Sigmoid colon (tissue), 7 donors: ENCODE measurements around the gene GABRB1. TPM values are rescaled to one million over a fixed set of nuclear protein-coding genes. Genes with fewer than 3 reads are reported as not detected.
"Not testable (repeated sequence)": the region's sequence is repeated elsewhere in the genome, so short reads cannot be mapped to it uniquely, and the experiment has no call there.

Source experiments
- DNase-seq: peaks from one replicate; pipeline ENCODE4 v3.0.0-alpha.2; 2019
- H3K27ac ChIP-seq, 4 donors: fragments of 200-600 bp; sonication (generic); one replicate each; pipeline ENCODE4 v1.5.1; 2016 to 2019; ENCODE audit warnings: mild to moderate bottlenecking in 1 of 4
- H3K27me3 ChIP-seq, 3 donors: fragments of 200-600 bp; sonication (generic); one replicate each; pipeline ENCODE4 v1.5.1; 2019; ENCODE audit warnings: mild to moderate bottlenecking in 1 of 3
- H3K36me3 ChIP-seq, 4 donors: fragments of 200-600 bp; sonication (generic); one replicate each; pipeline ENCODE4 v1.5.1; 2016 to 2019
- H3K4me1 ChIP-seq, 4 donors: fragments of 200-600 bp; sonication (generic); one replicate each; pipeline ENCODE4 v1.5.1; 2017 to 2019
- H3K4me3 ChIP-seq, 4 donors: fragments of 200-600 bp; sonication (generic); one replicate each; pipeline ENCODE4 v1.5.1; 2017 to 2019; ENCODE audit warnings: mild to moderate bottlenecking in 2 of 4, moderate library complexity in 1 of 4
- H3K9me3 ChIP-seq, 4 donors: fragments of 200-600 bp in 3 of 4; sonication (generic) in 3 of 4; one replicate each; pipeline versions ENCODE4 v1.5.1 to v1.6.1; 2013 to 2019
- EP300 ChIP-seq, 4 donors: sonication (generic); formaldehyde crosslinking; IDR thresholded peaks; one replicate each; pipeline ENCODE4 v1.6.1; 2017; ENCODE audit warnings: antibody characterized with exemption in 4 of 4
- POLR2A ChIP-seq, 2 donors: fragments of 450-650 bp; IDR thresholded peaks; one replicate each; pipeline ENCODE4 v1.6.1; 2016; ENCODE audit warnings: antibody characterized with exemption in 2 of 2, mild to moderate bottlenecking in 2 of 2, moderate library complexity in 2 of 2
- POLR2AphosphoS5 ChIP-seq, 4 donors: sonication (generic); formaldehyde crosslinking; IDR thresholded peaks; one replicate each; pipeline ENCODE4 v1.6.1; 2017; ENCODE audit warnings: antibody characterized with exemption in 4 of 4
- WGBS, 2 donors: extraction: QIAGEN DNeasy Blood & Tissue Kit; methylation state at CpG; one replicate each; pipeline ENCODE4 v1.1.7; 2013; 5-methylcytosine and 5-hydroxymethylcytosine counted together
- intact Hi-C: fragments of 100-400 bp; cut with DNase I; formaldehyde crosslinking; loops from one replicate; pipeline ENCODE4 v1.15.1; 2023
- polyA plus RNA-seq, 3 donors: library from polyadenylated mRNA; stranded (reverse); fragments of 200-250 nt; gene quantifications; one replicate each; pipeline ENCODE4 v1.2.3, GENCODE V29; 2013
- total RNA-seq, 4 donors: library from RNA; depleted of rRNA; stranded (reverse); fragments of >200 nt; gene quantifications; one replicate each; pipeline ENCODE4 v1.1.0, GENCODE V29; 2016
- TF ChIP-seq, protein P1 (sequence below), 4 experiments: fragments of 450-650 bp in 3 of 4; fragments of 200-600 bp in 1 of 4; IDR thresholded peaks; one replicate each; pipeline ENCODE4 v1.5.1; 2016 to 2019; ENCODE audit warnings: antibody characterized with exemption in 4 of 4, mild to moderate bottlenecking in 3 of 4, moderate library complexity in 2 of 4
- donor health status: healthy with polysubstance abuse.
- donor health status: Bipolar disorder and iron deficiency.
- donor health status: healthy.

The GABRB1 gene
- total and polyA plus RNA-seq, 7 donors: 0.22 to 1.7 (median 0.49) TPM; not detected in 2

GRCh38 chr4:47274901-47275300, 243.5 kb downstream of the GABRB1 start:
- TF ChIP-seq POLR2AphosphoS5 (IDR thresholded peaks at IDR 0.05) (no peak), POLR2A (IDR thresholded peaks at IDR 0.05) (no peak), EP300 (IDR thresholded peaks at IDR 0.05) (no peak)
- TF ChIP-seq, protein P1, sequence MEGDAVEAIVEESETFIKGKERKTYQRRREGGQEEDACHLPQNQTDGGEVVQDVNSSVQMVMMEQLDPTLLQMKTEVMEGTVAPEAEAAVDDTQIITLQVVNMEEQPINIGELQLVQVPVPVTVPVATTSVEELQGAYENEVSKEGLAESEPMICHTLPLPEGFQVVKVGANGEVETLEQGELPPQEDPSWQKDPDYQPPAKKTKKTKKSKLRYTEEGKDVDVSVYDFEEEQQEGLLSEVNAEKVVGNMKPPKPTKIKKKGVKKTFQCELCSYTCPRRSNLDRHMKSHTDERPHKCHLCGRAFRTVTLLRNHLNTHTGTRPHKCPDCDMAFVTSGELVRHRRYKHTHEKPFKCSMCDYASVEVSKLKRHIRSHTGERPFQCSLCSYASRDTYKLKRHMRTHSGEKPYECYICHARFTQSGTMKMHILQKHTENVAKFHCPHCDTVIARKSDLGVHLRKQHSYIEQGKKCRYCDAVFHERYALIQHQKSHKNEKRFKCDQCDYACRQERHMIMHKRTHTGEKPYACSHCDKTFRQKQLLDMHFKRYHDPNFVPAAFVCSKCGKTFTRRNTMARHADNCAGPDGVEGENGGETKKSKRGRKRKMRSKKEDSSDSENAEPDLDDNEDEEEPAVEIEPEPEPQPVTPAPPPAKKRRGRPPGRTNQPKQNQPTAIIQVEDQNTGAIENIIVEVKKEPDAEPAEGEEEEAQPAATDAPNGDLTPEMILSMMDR (IDR thresholded peaks at IDR 0.05): no peak
- DNase-seq: no peak
- H3K36me3 ChIP-seq: no peaks in the 10 kb centered on the region
- H3K27me3 ChIP-seq: no peaks in the 10 kb centered on the region
- H3K4me1 ChIP-seq: no peaks in the 10 kb centered on the region
- intact Hi-C loops: no loop called here
- no peak overlapping the region for H3K27ac ChIP-seq
- 35 to 48% methylated on average over 2 of the region's 2 CpGs for WGBS, 2 donors
- H3K9me3 ChIP-seq: no peaks in the 10 kb centered on the region
- H3K4me3 ChIP-seq: no peak overlapping the region

DNA sequence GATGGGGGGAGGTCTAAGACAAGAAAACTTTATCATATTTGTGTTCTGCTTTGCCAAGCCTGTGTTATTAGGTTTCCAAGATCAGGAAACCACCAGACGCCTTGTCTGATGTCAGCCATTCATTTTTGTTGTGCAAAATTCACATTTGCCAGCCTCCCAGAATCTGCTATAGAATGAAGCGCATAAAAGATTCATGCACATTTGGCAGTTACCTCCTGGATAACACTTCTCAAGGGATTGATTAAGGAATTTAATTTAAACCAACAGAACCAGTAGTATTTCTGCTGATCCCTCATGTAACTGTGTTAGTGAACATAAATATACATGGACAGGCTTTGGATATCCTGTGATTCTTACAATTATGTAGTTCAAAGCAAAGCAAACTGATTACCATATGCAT, 244.2 kb downstream of the GABRB1 start:
- intact Hi-C loops: no loop called here
- Histone ChIP-seq H3K9me3 (no peaks in the 10 kb centered on the region), H3K4me1 (no peaks in the 10 kb centered on the region), H3K36me3 (no peaks in the 10 kb centered on the region), H3K27me3 (no peaks in the 10 kb centered on the region), H3K27ac (no peak overlapping the region), H3K4me3 (no peak overlapping the region)
- WGBS, 2 donors: 71 to 76% methylated on average over 2 of the region's 2 CpGs
- DNase-seq: no peak
- TF ChIP-seq POLR2A (IDR thresholded peaks at IDR 0.05) (no peak), POLR2AphosphoS5 (IDR thresholded peaks at IDR 0.05) (no peak), EP300 (IDR thresholded peaks at IDR 0.05) (no peak)
- TF ChIP-seq, protein P1 (IDR thresholded peaks at IDR 0.05): no peak

DNA sequence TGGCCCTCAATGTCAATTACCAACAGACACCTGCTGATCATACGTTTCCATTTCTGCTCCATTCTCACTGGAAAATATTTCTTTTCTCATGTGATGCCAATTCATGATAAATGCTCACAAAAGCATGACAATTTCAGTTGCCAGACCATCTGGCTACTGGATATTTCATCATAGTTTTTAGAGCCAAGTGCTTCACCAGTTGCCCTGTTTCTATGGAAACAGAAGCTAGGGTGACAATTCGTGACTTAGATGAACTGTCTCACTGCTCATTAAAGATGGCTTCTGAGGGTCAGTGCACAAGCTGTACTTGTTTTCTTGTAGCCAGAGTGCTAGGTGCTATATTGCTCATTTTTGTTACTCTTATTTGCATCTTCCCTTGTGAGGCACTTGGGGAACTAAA, 247.3 kb downstream of the GABRB1 start:
- Histone ChIP-seq H3K27me3 (no peaks in the 10 kb centered on the region), H3K4me1 (no peaks in the 10 kb centered on the region), H3K4me3 (no peak overlapping the region), H3K9me3 (no peaks in the 10 kb centered on the region), H3K36me3 (no peaks in the 10 kb centered on the region), H3K27ac (no peak overlapping the region)
- TF ChIP-seq, protein P1 (IDR thresholded peaks at IDR 0.05): no peak
- TF ChIP-seq POLR2AphosphoS5 (IDR thresholded peaks at IDR 0.05) (no peak), EP300 (IDR thresholded peaks at IDR 0.05) (no peak), POLR2A (IDR thresholded peaks at IDR 0.05) (no peak)
- DNase-seq: no peak
- WGBS, 2 donors: 17 to 58% methylated on average over 2 of the region's 2 CpGs
- intact Hi-C loops: no loop called here

DNA sequence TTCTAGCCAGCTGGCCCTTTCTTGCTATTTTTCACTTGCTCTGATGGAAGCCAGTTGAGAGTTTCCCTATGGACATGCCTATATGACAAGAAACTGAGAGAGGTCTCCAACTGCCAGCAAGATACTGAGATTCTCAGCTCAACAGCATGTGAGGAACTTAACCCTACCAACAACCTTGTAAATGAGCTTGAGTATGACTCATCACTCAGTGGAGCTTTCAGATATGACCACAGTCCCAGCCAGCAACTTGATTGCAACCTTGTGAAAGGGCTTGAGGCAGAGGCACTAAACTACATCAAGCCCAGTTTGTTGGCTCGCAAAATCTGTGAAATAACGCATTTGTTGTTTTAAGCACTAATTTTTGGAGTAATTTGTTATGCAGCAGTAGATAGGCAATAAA, 256.4 kb downstream of the GABRB1 start:
- Histone ChIP-seq H3K9me3 (no peaks in the 10 kb centered on the region), H3K4me3 (no peak overlapping the region), H3K4me1 (no peaks in the 10 kb centered on the region), H3K27me3 (no peaks in the 10 kb centered on the region), H3K36me3 (no peaks in the 10 kb centered on the region), H3K27ac (no peak overlapping the region)
- DNase-seq: no peak
- TF ChIP-seq POLR2AphosphoS5 (IDR thresholded peaks at IDR 0.05) (no peak), POLR2A (IDR thresholded peaks at IDR 0.05) (no peak), EP300 (IDR thresholded peaks at IDR 0.05) (no peak)
- TF ChIP-seq, protein P1 (IDR thresholded peaks at IDR 0.05): no peak
- intact Hi-C loops: no loop called here
- 47 to 82% methylated on average over 2 of the region's 2 CpGs for WGBS, 2 donors

GRCh38 chr4:47289805-47290204, 258.4 kb downstream of the GABRB1 start:
- Histone ChIP-seq H3K36me3 (no peaks in the 10 kb centered on the region), H3K27ac (no peak overlapping the region), H3K4me3 (no peak overlapping the region), H3K27me3 (no peaks in the 10 kb centered on the region), H3K4me1 (no peaks in the 10 kb centered on the region), H3K9me3 (no peaks in the 10 kb centered on the region)
- TF ChIP-seq POLR2A (IDR thresholded peaks at IDR 0.05) (no peak), POLR2AphosphoS5 (IDR thresholded peaks at IDR 0.05) (no peak), EP300 (IDR thresholded peaks at IDR 0.05) (no peak)
- TF ChIP-seq, protein P1 (IDR thresholded peaks at IDR 0.05): no peak
- DNase-seq: no peak
- intact Hi-C loops: no loop called here

DNA sequence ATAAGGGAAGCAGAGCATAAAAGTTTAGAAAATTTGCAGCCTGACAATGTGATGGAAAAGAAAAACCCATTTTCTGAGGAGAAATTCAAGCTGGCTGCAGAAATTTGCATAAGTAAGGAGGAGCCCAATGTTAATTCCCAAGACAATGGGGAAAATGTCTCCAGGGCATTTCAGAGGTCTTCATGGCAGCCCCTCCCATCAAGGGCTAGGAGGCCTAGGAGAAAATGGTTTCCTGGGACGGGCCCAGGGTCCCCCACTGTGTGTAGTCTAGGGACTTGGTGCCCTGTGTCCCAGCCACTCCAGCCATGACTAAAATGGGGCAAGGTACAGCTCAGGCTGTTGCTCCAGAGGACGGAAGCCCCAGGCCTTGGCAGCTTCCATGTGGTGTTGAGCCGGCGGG, 259.5 kb downstream of the GABRB1 start:
- H3K36me3 ChIP-seq, H3K27me3 ChIP-seq: not testable (repeated sequence)
- WGBS, 2 donors: 85 to 89% methylated on average over 4 of the region's 4 CpGs

More for the DNA sequence above, 259.5 kb downstream of the GABRB1 start:
- DNase-seq, H3K4me1 ChIP-seq, H3K27ac ChIP-seq, H3K9me3 ChIP-seq, intact Hi-C loops, H3K4me3 ChIP-seq: not testable (repeated sequence)
